ENCODE data around the gene EML6. TPM values are rescaled to one million over a fixed set of nuclear protein-coding genes. Genes with fewer than 3 reads are reported as not detected.

The EML6 gene
- total RNA-seq, 4 donors from 2014 or later = 5.9 to 11.0 (median 7.9) TPM

DNA sequence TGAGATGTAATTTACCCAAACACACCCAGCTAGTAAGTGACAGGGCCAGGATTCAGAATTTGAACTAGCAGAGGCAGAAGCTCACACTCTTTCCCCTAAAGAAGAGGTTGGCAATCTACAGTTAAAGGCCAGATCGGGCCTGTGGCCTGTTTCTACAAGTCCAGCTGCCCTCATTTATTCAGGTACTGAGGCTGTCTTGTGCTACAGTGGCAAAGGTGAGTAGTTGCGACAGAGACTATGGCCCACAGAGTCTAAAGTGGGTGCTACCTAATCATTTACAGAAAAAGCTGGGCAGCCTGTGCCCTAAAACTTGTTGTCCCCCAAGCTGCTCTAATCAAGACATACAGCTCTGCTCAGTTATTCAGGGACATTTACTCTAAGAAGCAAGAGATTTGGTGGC lies 240.0 kb downstream of the EML6 start:
- H3K4me1 ChIP-seq = peaks cover 0 to 6% (median 0%) of the 10 kb centered on the region in 4 donors
- no peaks in the 10 kb centered on the region for H3K36me3 ChIP-seq
- no peak for DNase-seq
- no peaks in the 10 kb centered on the region for H3K27me3 ChIP-seq
- peak overlapping the region in 3 of 4 donors; percentile 47 to 70 (median 63) for H3K27ac ChIP-seq
- TF ChIP-seq POLR2A (IDR thresholded peaks at IDR 0.05) = no peak
- TF ChIP-seq, protein P1, sequence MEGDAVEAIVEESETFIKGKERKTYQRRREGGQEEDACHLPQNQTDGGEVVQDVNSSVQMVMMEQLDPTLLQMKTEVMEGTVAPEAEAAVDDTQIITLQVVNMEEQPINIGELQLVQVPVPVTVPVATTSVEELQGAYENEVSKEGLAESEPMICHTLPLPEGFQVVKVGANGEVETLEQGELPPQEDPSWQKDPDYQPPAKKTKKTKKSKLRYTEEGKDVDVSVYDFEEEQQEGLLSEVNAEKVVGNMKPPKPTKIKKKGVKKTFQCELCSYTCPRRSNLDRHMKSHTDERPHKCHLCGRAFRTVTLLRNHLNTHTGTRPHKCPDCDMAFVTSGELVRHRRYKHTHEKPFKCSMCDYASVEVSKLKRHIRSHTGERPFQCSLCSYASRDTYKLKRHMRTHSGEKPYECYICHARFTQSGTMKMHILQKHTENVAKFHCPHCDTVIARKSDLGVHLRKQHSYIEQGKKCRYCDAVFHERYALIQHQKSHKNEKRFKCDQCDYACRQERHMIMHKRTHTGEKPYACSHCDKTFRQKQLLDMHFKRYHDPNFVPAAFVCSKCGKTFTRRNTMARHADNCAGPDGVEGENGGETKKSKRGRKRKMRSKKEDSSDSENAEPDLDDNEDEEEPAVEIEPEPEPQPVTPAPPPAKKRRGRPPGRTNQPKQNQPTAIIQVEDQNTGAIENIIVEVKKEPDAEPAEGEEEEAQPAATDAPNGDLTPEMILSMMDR (IDR thresholded peaks at IDR 0.05) = no peak
- no peak overlapping the region for H3K4me3 ChIP-seq
- no peaks in the 10 kb centered on the region for H3K9me3 ChIP-seq

DNA sequence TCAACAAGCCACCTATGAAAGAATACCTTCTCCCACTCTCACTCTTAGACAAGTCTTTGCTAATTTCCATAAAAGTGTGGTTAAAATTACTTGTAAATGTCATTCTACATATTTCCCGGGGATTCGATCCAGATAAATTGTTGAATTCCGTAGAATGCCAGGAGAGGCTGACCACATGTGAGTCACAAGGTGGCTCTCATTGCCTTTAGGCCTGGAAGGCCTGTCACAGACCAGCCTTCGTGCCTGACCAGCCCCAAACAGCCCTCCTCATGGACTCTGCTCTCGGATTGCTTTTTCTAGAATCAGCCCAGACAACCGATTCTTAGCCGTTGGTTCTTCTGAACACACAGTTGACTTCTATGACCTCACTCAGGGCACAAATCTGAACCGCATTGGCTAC lies 240.8 kb downstream of the EML6 start:
- no peak for TF ChIP-seq POLR2A (IDR thresholded peaks at IDR 0.05)
- TF ChIP-seq, protein P1 (IDR thresholded peaks at IDR 0.05) = no peak
- no peak overlapping the region for H3K27ac ChIP-seq
- H3K4me3 ChIP-seq = no peak overlapping the region
- H3K9me3 ChIP-seq = no peaks in the 10 kb centered on the region
- no peaks in the 10 kb centered on the region for H3K27me3 ChIP-seq
- H3K4me1 ChIP-seq = peaks cover 0 to 6% (median 0%) of the 10 kb centered on the region in 4 donors
- H3K36me3 ChIP-seq = no peaks in the 10 kb centered on the region
- DNase-seq = no peak

GRCh38 chr2:54964816-54965215 lies 241.4 kb downstream of the EML6 start:
- Histone ChIP-seq H3K4me3 (no peak overlapping the region), H3K9me3 (no peaks in the 10 kb centered on the region), H3K4me1 (peaks cover 0 to 6% (median 0%) of the 10 kb centered on the region in 4 donors), H3K27ac (no peak overlapping the region), H3K27me3 (no peaks in the 10 kb centered on the region), H3K36me3 (peaks cover 0 to 2% (median 0%) of the 10 kb centered on the region in 3 donors)
- DNase-seq = no peak
- no peak for TF ChIP-seq POLR2A (IDR thresholded peaks at IDR 0.05)
- TF ChIP-seq, protein P1 (IDR thresholded peaks at IDR 0.05) = no peak

GRCh38 chr2:54965425-54965824 lies 242.0 kb downstream of the EML6 start:
- no peak for DNase-seq
- peaks cover 0 to 6% (median 0%) of the 10 kb centered on the region in 4 donors for H3K4me1 ChIP-seq
- no peaks in the 10 kb centered on the region for H3K27me3 ChIP-seq
- no peak overlapping the region for H3K4me3 ChIP-seq
- peaks cover 0 to 8% (median 0%) of the 10 kb centered on the region in 3 donors for H3K36me3 ChIP-seq
- H3K9me3 ChIP-seq = no peaks in the 10 kb centered on the region
- TF ChIP-seq, protein P1 (IDR thresholded peaks at IDR 0.05) = no peak
- no peak for TF ChIP-seq POLR2A (IDR thresholded peaks at IDR 0.05)
- no peak overlapping the region for H3K27ac ChIP-seq

DNA sequence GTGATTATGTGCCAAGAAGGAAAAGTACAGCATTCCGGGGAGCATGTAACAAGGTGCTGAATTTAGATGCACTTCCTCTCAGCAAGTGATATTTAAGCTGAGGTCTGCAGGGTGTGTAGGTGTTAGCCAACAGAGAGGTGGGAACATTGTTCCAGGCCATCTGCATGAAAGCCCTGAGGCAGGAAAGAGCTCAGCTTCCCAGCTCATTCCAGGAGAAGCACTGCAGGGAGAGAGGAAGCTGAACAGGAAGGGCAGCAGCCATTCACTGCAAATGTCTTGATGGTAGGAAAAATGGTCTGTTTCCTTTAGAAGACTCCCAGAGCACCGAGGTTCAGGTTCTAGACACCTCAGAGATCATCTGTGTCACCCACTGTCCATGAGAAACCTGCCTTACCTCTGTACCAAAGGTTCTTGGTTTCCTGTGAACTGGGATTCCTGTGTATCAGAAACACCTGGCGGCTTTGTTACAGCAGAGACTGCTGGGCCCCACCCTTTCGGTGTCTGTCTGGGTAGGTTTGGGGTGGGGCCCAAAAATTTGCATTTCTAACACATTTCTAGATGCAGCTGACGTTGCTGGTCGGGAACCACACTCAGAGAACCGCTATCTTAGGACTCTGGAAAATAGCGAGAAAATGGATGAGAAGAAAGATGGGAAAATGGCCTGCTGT lies 242.8 kb downstream of the EML6 start:
- H3K4me1 ChIP-seq = peaks cover 0 to 6% (median 0%) of the 10 kb centered on the region in 4 donors
- H3K9me3 ChIP-seq = no peaks in the 10 kb centered on the region
- no peaks in the 10 kb centered on the region for H3K27me3 ChIP-seq
- H3K27ac ChIP-seq = no peak overlapping the region
- no peak overlapping the region for H3K4me3 ChIP-seq
- peaks cover 0 to 17% (median 0%) of the 10 kb centered on the region in 3 donors for H3K36me3 ChIP-seq
- no peak for DNase-seq
- no peak for TF ChIP-seq POLR2A (IDR thresholded peaks at IDR 0.05)
- TF ChIP-seq, protein P1 (IDR thresholded peaks at IDR 0.05) = no peak

All from Peyer's patch (tissue), 4 donors.